Esophagus mucosa (tissue), 1 donor: ENCODE measurements around the gene SLC4A1AP. TPM values are rescaled to one million over a fixed set of nuclear protein-coding genes. Genes with fewer than 3 reads are reported as not detected.

Source experiments
- ATAC-seq: fragments of 200-7000 bp; cut with Tn5 transposase; one replicate; pipeline ENCODE4 v1.9.1; 2020
- total RNA-seq: library from RNA; stranded (reverse); gene quantifications from one replicate; pipeline ENCODE4 v1.2.4, GENCODE V29; 2023
- donor health status: DM: yes; HTN: yes; CAD: no.

The SLC4A1AP gene
- total RNA-seq, 1 donor from 2014 or later, result 13.3 TPM

- ATAC-seq, result no peak
These were observed 40.7 kb downstream of the SLC4A1AP start for GRCh38 chr2:27704342-27704876.

DNA sequence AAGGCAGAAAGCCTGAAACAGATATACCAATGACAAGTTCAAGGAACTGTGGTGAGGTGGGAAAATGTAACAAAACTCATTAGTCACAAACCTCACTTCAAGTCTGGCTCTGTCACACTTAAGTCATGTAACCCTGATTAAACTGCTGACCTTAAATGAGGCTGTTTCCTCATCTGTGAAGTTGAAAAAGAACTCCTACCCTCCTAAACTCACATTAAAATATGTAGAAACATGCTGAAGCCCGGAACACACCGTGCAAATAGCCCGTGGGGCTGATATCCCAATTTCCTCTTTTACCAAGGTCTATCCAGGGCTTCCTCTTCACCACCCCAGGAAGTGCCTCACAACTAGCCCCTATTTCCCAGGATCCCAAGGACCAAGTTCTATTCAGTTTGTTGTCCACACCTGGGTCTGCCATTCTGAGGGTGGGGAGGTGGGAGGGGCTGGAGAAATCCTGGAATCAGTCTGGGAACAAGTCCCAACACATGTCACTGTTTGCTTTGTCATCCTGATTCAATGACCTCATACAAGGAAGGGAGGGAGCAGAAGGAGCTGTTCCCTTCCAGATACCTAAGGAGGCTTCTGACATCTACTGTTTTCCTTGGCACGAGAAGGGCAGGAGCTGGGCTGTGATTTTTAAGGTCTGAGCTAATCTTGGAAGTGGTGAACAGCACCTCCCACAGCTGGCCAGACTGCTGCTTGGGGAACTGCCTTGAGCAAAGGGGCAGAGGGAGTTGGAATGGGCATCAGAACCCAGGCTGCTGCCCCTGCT lies 42.3 kb downstream of the SLC4A1AP start:
- peak; percentile 87 for ATAC-seq

GRCh38 chr2:27707462-27708256 lies 44.0 kb downstream of the SLC4A1AP start:
- ATAC-seq, result no peak

- no peak for ATAC-seq
These were observed 44.6 kb downstream of the SLC4A1AP start for GRCh38 chr2:27708257-27708654.

GRCh38 chr2:27708666-27709065 lies 45.0 kb downstream of the SLC4A1AP start:
- no peak for ATAC-seq

DNA sequence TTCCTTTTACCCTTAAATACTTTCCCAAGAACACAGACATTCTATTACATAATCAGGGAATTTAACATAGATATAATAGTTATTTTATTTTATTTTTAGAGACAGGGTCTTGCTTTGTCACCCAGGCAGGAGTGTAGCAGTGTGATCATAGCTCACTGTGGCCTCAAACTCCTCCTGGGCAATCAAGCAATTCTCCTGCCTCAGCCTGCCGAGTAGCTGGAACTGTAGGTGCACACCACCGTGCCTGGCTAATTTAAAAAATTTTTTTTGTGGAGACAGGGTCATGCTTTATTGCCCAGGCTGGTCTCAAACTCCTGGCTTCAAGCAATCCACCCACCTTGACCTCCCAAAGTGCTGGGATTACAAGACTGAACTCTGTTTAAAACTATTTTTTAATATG lies 45.6 kb downstream of the SLC4A1AP start:
- no peak for ATAC-seq

DNA sequence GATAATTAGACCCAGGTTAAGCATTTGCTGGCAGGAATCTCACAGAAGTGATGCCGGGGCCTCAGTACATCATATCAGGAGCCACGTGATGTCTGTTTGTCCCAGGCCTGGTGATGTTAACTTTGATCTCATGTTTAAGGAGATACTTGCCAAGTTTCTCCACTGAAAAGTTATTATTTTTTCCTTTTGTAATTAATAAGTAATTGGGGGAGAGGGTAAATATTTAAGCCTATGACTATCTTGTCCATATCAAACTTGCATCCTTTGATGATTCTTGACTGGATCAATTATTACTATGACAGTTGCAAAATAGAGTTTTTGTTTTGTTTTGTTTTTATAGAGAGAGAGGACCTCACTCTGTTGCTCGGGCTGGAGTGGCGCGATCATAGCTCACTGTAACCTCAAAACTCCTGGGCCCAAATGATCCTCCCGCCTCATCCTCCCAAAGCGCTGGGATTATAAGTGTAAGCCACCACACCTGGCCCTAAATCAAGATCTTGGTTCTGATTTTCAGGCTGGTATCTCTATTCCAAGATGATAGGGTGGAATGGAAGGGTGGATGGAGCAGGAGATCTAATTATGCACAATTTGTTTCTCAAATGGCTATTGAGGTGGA lies 46.4 kb downstream of the SLC4A1AP start:
- no peak for ATAC-seq

DNA sequence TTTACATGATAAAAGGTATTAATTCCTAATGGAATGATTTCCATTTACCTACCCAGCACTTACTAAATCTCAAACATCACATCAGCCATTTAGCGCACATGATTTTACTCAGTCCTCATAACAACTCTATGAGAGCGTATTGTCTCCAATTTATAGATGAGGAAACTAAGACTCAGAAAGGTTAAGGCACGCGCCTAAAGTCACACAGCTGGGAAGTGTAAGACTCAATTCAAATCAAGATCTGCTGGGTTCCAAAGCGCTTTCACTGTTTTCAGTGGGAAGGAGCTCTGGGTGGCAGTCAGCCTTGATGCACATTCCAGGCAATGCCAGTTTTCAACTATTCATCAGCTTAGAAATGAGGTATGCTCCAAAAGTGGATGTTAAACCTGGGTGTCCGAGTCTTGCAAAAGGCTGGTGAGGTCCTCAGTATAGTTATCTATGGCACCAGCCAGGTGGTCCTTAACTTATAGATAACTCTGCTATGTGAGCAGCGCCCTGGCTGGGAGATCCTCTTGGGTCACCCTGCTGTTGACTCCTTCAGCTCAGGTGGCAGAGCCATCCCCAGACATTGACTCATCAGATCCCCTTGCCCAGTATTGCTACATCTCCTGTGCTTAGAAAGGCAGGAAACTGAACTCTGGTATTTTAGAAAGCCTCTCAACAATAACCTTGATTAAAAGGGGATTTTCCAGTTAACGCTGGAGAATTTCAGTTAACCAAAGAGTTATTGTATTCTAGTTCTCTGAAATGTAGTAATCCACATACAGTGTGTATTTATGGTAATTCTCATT lies 47.1 kb downstream of the SLC4A1AP start:
- ATAC-seq, result peak; percentile 39

DNA sequence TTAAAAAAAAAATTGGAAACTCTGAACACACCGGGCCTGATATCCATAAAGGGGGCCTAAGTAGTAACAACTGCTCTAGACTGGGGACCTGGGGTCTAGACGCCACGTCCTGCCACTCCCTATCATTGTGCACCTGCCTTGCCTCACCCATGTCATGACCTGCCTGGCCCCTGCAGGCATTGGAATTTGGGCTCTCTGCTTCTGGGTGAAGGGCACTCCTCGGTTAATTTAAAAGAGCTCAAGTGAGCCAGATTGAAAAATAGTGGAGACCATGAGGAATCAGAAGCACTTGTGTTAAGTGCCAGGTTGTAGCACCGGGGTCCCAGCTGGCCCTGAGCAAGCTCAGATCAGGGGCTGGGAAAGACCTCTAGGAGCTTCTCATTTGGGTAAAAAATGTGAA lies 48.1 kb downstream of the SLC4A1AP start:
- ATAC-seq, result peak; percentile 67

DNA sequence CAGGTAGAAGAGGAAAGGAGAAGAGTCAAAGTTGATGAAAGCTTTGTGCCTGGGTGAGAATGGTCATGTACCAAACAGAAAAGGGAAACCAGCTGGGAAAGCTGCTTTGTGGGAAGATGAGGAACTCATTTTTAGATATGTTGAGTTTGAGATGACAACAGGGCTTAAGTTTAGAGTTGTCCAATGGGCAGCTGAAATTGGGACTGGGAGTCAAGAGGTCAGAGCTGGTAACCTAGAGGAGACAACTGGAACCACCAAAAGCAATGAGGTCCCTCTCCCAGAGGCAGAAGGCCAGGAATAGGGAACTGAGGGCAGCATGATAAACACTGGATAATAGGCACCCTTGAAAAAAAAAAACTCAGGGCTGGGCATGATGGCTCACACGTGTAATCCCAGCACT lies 48.8 kb downstream of the SLC4A1AP start:
- no peak for ATAC-seq

DNA sequence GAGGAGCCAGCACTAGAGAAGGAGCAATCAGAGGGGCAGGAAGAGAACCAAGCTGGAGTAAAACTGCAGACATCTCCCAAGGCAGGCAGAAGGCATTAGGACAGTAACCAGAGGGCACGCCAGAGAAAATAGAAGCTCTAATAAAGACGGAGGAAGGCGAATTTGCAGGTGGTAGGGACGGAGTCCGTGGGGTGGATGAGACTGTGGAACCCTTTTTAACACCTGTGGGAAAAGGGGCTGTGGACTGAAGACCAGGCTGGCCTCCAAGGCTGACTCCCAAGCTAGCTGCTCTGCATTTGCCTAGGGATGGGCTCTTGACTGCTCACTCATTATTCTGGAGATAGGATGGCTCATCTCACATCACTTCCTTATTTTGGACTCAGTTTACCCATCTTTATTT lies 49.5 kb downstream of the SLC4A1AP start:
- ATAC-seq, result no peak

- ATAC-seq, result no peak
These were observed 50.4 kb downstream of the SLC4A1AP start for GRCh38 chr2:27714053-27714452.

DNA sequence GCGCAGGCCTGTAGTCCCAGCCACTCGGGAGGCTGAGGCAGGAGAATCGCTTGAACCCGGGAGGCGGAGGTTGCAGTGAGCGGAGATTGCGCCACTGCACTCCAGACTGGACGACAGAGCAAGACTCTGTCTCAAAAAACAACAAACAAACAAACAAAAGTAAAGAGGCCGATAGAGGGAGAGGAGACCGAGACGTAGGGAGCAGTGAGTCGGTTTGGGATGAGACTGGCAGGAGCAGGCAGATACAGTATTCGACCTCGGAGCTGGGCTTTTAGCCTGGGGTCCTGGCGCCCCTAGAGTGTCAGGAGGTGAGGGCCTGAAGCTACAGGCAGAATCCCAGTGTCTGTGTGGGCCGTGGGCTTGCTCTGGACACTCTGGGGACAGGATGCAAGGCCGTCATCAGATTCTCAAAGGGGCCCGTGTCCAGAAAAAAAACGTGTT lies 51.2 kb downstream of the SLC4A1AP start:
- ATAC-seq, result no peak

- ATAC-seq, result peak; percentile 11
These were observed 51.9 kb downstream of the SLC4A1AP start for GRCh38 chr2:27715318-27716210.

- no peak for ATAC-seq
These were observed 52.8 kb downstream of the SLC4A1AP start for GRCh38 chr2:27716301-27717069.

- ATAC-seq, result peak; percentile 84
These were observed 53.5 kb downstream of the SLC4A1AP start for GRCh38 chr2:27717070-27717795.

GRCh38 chr2:27720004-27720551 lies 56.4 kb downstream of the SLC4A1AP start:
- peak; percentile 83 for ATAC-seq

- ATAC-seq, result no peak
These were observed 57.6 kb downstream of the SLC4A1AP start for GRCh38 chr2:27721335-27721734.

DNA sequence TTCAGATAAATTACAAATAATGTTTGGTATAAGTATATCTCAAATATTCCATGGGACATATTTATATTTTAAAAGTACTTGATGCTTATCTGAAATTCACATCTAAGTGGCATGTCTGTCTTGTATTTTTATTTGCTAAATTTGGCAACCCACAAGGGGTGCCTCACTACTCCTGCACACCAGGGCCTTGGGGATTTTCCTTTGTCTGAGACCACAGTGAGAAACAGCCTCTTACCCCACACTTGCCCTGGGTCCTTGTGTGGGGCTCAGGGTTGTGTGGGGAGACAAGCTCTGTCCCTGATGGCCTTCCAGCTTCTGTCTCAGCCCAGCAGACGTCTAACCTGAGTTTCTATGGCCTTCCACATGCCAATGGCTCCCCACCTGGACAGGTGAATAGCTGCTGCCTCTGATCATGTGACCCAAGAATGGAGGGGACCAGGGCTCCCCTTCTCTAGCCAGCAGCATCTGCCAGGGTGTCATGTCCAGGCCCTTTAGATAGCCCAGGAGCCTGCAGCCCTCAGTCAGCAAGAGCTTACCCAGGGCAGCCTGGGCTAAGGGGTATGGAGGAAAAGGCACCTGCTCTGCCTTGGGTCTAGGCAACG lies 58.3 kb downstream of the SLC4A1AP start:
- ATAC-seq, result no peak
